HFF-Myc (cell line): ENCODE measurements around the gene TIAM1.

ENCODE experiments used
- DNase-seq: peaks from one replicate; pipeline ENCODE4 v3.0.0-alpha.2; 2011; ENCODE audit warnings: low read depth; ENCODE audit errors: extremely low read depth
- H3K4me3 ChIP-seq: replicated peaks from 2 replicates; pipeline ENCODE4 v1.5.1; 2011; ENCODE audit warnings: low read depth, mild to moderate bottlenecking, control low read depth, low read length
- TF ChIP-seq, protein P1 (sequence below): IDR thresholded peaks from 2 replicates; pipeline ENCODE4 v1.5.1; 2012; ENCODE audit warnings: mild to moderate bottlenecking, low read depth, low read length, control low read depth; ENCODE audit errors: missing control alignments

Gene TIAM1

DNA sequence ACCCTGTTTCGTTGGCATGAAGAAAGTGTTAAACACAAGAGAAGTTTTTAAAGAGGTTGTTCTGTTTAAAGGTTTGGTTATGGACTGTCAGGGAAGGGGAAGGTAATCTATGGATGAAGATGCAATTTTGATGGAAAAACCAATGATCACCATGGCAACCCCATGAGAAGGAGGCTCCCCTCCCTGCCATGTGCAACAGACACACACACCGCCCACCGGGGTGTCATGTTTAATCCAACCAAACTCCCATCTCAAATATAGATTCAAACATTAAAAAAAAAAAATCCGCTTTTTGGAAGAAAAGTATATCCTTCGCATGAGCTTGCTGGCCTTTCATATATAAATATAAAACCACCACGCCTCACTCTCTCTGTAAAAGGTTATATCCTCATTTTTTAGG is 224.9 kb downstream of the TIAM1 start:
- TF ChIP-seq, protein P1, sequence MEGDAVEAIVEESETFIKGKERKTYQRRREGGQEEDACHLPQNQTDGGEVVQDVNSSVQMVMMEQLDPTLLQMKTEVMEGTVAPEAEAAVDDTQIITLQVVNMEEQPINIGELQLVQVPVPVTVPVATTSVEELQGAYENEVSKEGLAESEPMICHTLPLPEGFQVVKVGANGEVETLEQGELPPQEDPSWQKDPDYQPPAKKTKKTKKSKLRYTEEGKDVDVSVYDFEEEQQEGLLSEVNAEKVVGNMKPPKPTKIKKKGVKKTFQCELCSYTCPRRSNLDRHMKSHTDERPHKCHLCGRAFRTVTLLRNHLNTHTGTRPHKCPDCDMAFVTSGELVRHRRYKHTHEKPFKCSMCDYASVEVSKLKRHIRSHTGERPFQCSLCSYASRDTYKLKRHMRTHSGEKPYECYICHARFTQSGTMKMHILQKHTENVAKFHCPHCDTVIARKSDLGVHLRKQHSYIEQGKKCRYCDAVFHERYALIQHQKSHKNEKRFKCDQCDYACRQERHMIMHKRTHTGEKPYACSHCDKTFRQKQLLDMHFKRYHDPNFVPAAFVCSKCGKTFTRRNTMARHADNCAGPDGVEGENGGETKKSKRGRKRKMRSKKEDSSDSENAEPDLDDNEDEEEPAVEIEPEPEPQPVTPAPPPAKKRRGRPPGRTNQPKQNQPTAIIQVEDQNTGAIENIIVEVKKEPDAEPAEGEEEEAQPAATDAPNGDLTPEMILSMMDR: no peak
- DNase-seq: no peak
- no peak overlapping the region for H3K4me3 ChIP-seq

DNA sequence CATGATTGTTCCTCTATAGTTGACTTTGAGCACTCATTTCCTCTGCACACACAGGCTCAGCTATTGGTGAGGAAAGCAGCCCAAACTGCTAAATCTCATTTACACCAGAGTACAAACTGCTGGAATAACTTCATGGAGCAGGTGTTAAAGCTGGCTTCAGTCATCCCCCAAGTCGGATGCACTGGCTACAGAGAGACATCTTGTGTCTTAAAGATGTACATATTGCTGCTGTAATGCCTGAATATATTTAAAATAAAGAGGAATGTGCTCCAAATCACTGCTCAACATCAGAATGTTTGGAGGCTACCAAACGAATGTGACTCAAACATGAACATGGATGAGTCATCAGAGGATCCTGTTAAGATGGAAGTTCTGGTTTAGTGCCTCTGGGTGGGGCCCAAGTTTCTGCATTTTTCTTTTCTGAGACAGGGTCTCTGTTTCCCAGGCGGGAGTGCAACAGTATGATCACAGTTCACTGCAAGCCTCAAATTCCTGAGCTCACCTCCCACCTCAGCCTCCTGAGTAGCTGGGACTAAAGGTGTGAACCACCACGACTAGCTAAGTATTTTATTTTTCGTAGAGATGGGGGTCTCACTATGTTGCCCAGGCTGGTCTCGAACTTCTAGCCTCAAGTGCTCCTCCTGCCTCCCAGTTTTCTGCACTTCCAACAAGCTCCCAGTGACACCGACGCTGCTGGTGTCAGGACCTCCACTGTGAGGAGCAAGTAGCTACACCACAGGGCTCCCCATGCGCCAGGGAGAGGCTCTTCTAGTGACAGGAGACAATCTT is 226.7 kb downstream of the TIAM1 start:
- DNase-seq: no peak
- H3K4me3 ChIP-seq: no peak overlapping the region
- TF ChIP-seq, protein P1: no peak

GRCh38 chr21:31115249-31115648 is 228.8 kb downstream of the TIAM1 start:
- H3K4me3 ChIP-seq: no peak overlapping the region
- TF ChIP-seq, protein P1: no peak
- DNase-seq: no peak

GRCh38 chr21:31111093-31111492 is 233.0 kb downstream of the TIAM1 start:
- no peak overlapping the region for H3K4me3 ChIP-seq
- DNase-seq: no peak
- TF ChIP-seq, protein P1: no peak

GRCh38 chr21:31110430-31110829 is 233.6 kb downstream of the TIAM1 start:
- TF ChIP-seq, protein P1: no peak
- no peak for DNase-seq
- H3K4me3 ChIP-seq: no peak overlapping the region

- TF ChIP-seq, protein P1: no peak
- H3K4me3 ChIP-seq: no peak overlapping the region
- no peak for DNase-seq
These were observed 236.2 kb downstream of the TIAM1 start for GRCh38 chr21:31107871-31108270.

DNA sequence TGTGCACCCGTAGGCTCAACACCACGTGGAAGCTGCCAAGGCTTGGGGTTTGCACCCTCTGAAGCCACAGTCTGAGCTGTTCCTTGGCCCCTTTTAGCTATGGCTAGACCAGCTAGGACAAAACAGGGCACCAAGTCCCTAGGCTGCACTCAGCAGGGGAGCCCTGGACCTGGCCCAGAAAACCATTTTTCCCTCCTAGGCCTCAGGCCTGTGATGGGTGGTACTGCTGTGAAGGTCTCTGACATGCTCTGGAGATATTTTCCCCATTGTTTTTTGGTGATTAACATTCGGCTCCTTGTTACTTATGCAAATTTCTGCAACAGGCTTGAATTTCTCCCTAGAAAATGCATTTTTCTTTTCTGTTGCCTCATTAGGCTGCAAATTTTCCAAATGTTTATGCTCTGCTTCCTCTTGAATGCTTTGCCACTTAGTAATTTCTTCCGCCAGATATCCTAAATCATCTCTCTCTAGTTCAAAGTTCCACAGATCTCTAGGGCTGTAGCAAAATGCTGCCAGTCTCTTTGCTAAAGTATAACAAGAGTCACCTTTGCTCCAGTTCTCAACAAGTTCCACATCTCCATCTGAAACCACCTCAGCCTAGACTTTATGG is 236.8 kb downstream of the TIAM1 start:
- TF ChIP-seq, protein P1: no peak
- DNase-seq: no peak
- no peak overlapping the region for H3K4me3 ChIP-seq
